A673 (cell line): Measurements from ENCODE around the gene ERMAP.

Experiments used
- EZH2 ChIP-seq: fragments of 200-600 bp; sonication (generic); IDR thresholded peaks from 2 replicates; pipeline ENCODE4 v1.6.1; 2017; ENCODE audit warnings: borderline replicate concordance, low read depth, mild to moderate bottlenecking, mixed read lengths, antibody characterized with exemption, low read length; ENCODE audit not compliant: poor library complexity, severe bottlenecking
- TF ChIP-seq, protein P1 (sequence below): fragments of 300-800, 200-600 bp; sonication (generic); conservative IDR thresholded peaks from 2 replicates; pipeline ENCODE4 v1.5.1; 2017; ENCODE audit warnings: low read depth, mild to moderate bottlenecking, antibody characterized with exemption, low read length, moderate library complexity, mixed read lengths

DNA sequence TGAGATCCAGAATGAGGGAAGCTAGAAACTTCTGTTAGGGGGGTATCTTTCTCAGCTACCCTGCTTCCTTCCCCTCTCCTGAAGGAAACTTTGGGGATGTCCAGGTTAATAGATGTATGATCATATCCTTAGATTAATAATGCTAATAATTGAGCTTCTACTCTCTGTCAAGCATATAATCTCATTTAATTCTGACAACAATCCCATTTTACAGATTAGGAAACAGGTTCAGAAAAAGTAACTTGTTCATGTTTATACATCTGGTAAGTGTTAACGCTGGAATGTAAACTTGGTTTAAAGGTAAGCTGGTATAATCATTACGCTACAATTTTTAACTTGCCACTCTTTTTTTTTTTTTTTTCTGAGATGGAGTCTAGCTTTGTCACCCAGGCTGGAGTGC lies 33.8 kb upstream of the ERMAP start:
- TF ChIP-seq, protein P1, sequence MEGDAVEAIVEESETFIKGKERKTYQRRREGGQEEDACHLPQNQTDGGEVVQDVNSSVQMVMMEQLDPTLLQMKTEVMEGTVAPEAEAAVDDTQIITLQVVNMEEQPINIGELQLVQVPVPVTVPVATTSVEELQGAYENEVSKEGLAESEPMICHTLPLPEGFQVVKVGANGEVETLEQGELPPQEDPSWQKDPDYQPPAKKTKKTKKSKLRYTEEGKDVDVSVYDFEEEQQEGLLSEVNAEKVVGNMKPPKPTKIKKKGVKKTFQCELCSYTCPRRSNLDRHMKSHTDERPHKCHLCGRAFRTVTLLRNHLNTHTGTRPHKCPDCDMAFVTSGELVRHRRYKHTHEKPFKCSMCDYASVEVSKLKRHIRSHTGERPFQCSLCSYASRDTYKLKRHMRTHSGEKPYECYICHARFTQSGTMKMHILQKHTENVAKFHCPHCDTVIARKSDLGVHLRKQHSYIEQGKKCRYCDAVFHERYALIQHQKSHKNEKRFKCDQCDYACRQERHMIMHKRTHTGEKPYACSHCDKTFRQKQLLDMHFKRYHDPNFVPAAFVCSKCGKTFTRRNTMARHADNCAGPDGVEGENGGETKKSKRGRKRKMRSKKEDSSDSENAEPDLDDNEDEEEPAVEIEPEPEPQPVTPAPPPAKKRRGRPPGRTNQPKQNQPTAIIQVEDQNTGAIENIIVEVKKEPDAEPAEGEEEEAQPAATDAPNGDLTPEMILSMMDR: no peak
- TF ChIP-seq EZH2: no peak
